Erythroblast (primary cell): ENCODE measurements around the gene AP4S1.

Experiments
- GATA1 ChIP-seq: IDR thresholded peaks from 2 replicates; pipeline ENCODE4 v1.6.1; 2011; ENCODE audit warnings: low read depth, mild to moderate bottlenecking, control low read depth, low read length, moderate library complexity
- POLR2A ChIP-seq: IDR thresholded peaks from 2 replicates; pipeline ENCODE4 v1.6.1; 2011; ENCODE audit warnings: mild to moderate bottlenecking, low read length

GRCh38 chr14:31085027-31085426 is 59.6 kb downstream of the AP4S1 start:
- no peak for TF ChIP-seq POLR2A
- TF ChIP-seq GATA1: no peak
